Hepatocyte (in vitro differentiated cells): ENCODE results near the gene AVEN.

Source experiments
- EZH2 ChIP-seq: fragments of 200-600 bp; sonication (generic); IDR thresholded peaks from 2 replicates; pipeline ENCODE4 v1.6.1; 2016; ENCODE audit warnings: antibody characterized with exemption, mild to moderate bottlenecking, borderline replicate concordance
- EZH2phosphoT487 ChIP-seq: fragments of 200-600 bp; sonication (generic); IDR thresholded peaks from one replicate; pipeline ENCODE4 v1.6.1; 2018; ENCODE audit warnings: antibody characterized with exemption, mild to moderate bottlenecking, low read depth, moderate library complexity; ENCODE audit not compliant: unreplicated experiment, severe bottlenecking

GRCh38 chr15:33985751-33986150 lies 53.3 kb downstream of the AVEN start:
- TF ChIP-seq EZH2: no peak
- TF ChIP-seq EZH2phosphoT487: no peak
